Trophoblast cell (in vitro differentiated cells and primary cell): ENCODE results near the gene PRR23E.

Experiments used
- DNase-seq, 2 donors: peaks; one replicate each; pipeline ENCODE4 v3.0.0-alpha.2; 2016
- H2AFZ ChIP-seq: 2 replicates; pipeline ENCODE4 v1.6.1; 2013; ENCODE audit warnings: low read length, moderate library complexity, mild to moderate bottlenecking; ENCODE audit not compliant: insufficient read depth, poor library complexity
- H2AK5ac ChIP-seq: 2 replicates; pipeline ENCODE4 v1.6.1; 2013; ENCODE audit warnings: mild to moderate bottlenecking, low read length
- H2BK120ac ChIP-seq: 2 replicates; pipeline ENCODE4 v1.6.1; 2013; ENCODE audit warnings: low read length, mild to moderate bottlenecking, moderate library complexity; ENCODE audit not compliant: insufficient read depth, poor library complexity
- H2BK12ac ChIP-seq: 2 replicates; pipeline ENCODE4 v1.6.1; 2013; ENCODE audit warnings: mild to moderate bottlenecking, low read length, moderate library complexity
- H2BK5ac ChIP-seq: 2 replicates; pipeline ENCODE4 v1.6.1; 2013; ENCODE audit warnings: low read length, low read depth, moderate library complexity, mild to moderate bottlenecking; ENCODE audit not compliant: poor library complexity
- H3K14ac ChIP-seq: 2 replicates; pipeline ENCODE4 v1.6.1; 2013; ENCODE audit warnings: mild to moderate bottlenecking, low read length
- H3K18ac ChIP-seq: 2 replicates; pipeline ENCODE4 v1.6.1; 2013; ENCODE audit warnings: mild to moderate bottlenecking, low read length
- H3K23ac ChIP-seq: 2 replicates; pipeline ENCODE4 v1.6.1; 2013; ENCODE audit warnings: low read length
- H3K27ac ChIP-seq: 2 replicates; pipeline ENCODE4 v1.5.1; 2013; ENCODE audit warnings: low read depth, mild to moderate bottlenecking, inconsistent platforms, low read length, moderate library complexity
- H3K27me3 ChIP-seq: 2 replicates; pipeline ENCODE4 v1.6.1; 2013; ENCODE audit warnings: inconsistent platforms, mild to moderate bottlenecking, low read length, moderate library complexity; ENCODE audit not compliant: insufficient read depth
- H3K36me3 ChIP-seq, 2 experiments: 1 replicate in 1 of 2; 2 replicates in 1 of 2; pipeline ENCODE4 v1.6.1; 2013; ENCODE audit warnings: low read length in 2 of 2, mild to moderate bottlenecking in 2 of 2, moderate library complexity in 1 of 2; ENCODE audit not compliant: insufficient read depth in 2 of 2, control insufficient read depth in 1 of 2
- H3K4ac ChIP-seq: 2 replicates; pipeline ENCODE4 v1.6.1; 2013; ENCODE audit warnings: low read depth, mild to moderate bottlenecking, low read length, moderate library complexity
- H3K4me1 ChIP-seq, 2 experiments: 1 replicate in 1 of 2; 2 replicates in 1 of 2; pipeline ENCODE4 v1.6.1; 2013; ENCODE audit warnings: low read length in 2 of 2, mild to moderate bottlenecking in 2 of 2, moderate library complexity in 1 of 2; ENCODE audit not compliant: insufficient read depth in 2 of 2, control insufficient read depth in 1 of 2
- H3K4me2 ChIP-seq: 2 replicates; pipeline ENCODE4 v1.6.1; 2013; ENCODE audit warnings: inconsistent platforms, mild to moderate bottlenecking, low read length, moderate library complexity
- H3K4me3 ChIP-seq: 2 replicates; pipeline ENCODE4 v1.5.1; 2013; ENCODE audit warnings: mild to moderate bottlenecking, low read depth, low read length, inconsistent platforms
- H3K79me1 ChIP-seq: one replicate; pipeline ENCODE4 v1.6.1; 2013; ENCODE audit warnings: low read length
- H3K79me2 ChIP-seq: 2 replicates; pipeline ENCODE4 v1.6.1; 2013; ENCODE audit warnings: low read length, mild to moderate bottlenecking; ENCODE audit not compliant: control insufficient read depth, insufficient read depth, poor library complexity
- H3K9ac ChIP-seq: 2 replicates; pipeline ENCODE4 v1.6.1; 2013; ENCODE audit warnings: mild to moderate bottlenecking, low read length
- H3K9me3 ChIP-seq: 2 replicates; pipeline ENCODE4 v1.6.1; 2013; ENCODE audit warnings: low read depth, mild to moderate bottlenecking, control low read depth, inconsistent platforms, low read length; ENCODE audit not compliant: insufficient read depth
- H4K12ac ChIP-seq: 2 replicates; pipeline ENCODE4 v1.6.1; 2013; ENCODE audit warnings: low read depth, mild to moderate bottlenecking, low read length, moderate library complexity
- H4K8ac ChIP-seq: 2 replicates; pipeline ENCODE4 v1.6.1; 2013; ENCODE audit warnings: low read depth, mild to moderate bottlenecking, low read length, moderate library complexity
- H4K91ac ChIP-seq: one replicate; pipeline ENCODE4 v1.6.1; 2013; ENCODE audit warnings: low read depth, mild to moderate bottlenecking, low read length, moderate library complexity
- WGBS: extraction: QIAGEN DNeasy Blood & Tissue Kit; methylation state at CpG from one replicate; pipeline ENCODE4 v1.1.7; 2013; ENCODE audit warnings: missing lambda C conversion rate; ENCODE audit not compliant: insufficient read length, insufficient coverage; ENCODE audit errors: extremely low coverage; 5-methylcytosine and 5-hydroxymethylcytosine counted together

Gene PRR23E

GRCh38 chr3:127147291-127147885 lies 45.5 kb upstream of the PRR23E start:
- H4K91ac ChIP-seq = no peak overlapping the region
- WGBS = no CpG with 5 or more reads among the region's 8 CpGs
- no peaks in the 10 kb centered on the region for H3K79me1 ChIP-seq
- no peak overlapping the region for H3K18ac ChIP-seq
- no peak overlapping the region for H3K4me3 ChIP-seq
- no peak overlapping the region for H3K9ac ChIP-seq
- H3K4me2 ChIP-seq = no peak overlapping the region
- H3K79me2 ChIP-seq = no peaks in the 10 kb centered on the region
- H3K23ac ChIP-seq = no peak overlapping the region
- H2BK120ac ChIP-seq = no peak overlapping the region
- H3K27ac ChIP-seq = no peak overlapping the region
- H2AK5ac ChIP-seq = no peak overlapping the region
- no peaks in the 10 kb centered on the region for H3K27me3 ChIP-seq
- no peak overlapping the region for H4K8ac ChIP-seq
- peaks cover 9% of the 10 kb centered on the region for H3K9me3 ChIP-seq
- H3K14ac ChIP-seq = no peak overlapping the region
- H4K12ac ChIP-seq = no peak overlapping the region
- no peak for DNase-seq
- no peaks in the 10 kb centered on the region for H3K4me1 ChIP-seq
- H2BK5ac ChIP-seq = no peak overlapping the region
- H3K4ac ChIP-seq = no peak overlapping the region
- H2AFZ ChIP-seq = no peak overlapping the region
- no peaks in the 10 kb centered on the region for H3K36me3 ChIP-seq
- no peak overlapping the region for H2BK12ac ChIP-seq

- Histone ChIP-seq H3K4me1 (no peaks in the 10 kb centered on the region), H3K18ac (no peak overlapping the region), H3K4me2 (no peak overlapping the region), H3K14ac (no peak overlapping the region), H2AFZ (no peak overlapping the region), H3K27me3 (no peaks in the 10 kb centered on the region), H3K79me1 (no peaks in the 10 kb centered on the region), H2BK5ac (no peak overlapping the region), H3K4ac (no peak overlapping the region), H4K8ac (no peak overlapping the region), H3K9ac (no peak overlapping the region), H2BK12ac (no peak overlapping the region), H4K91ac (no peak overlapping the region), H3K36me3 (no peaks in the 10 kb centered on the region), H3K23ac (no peak overlapping the region), H3K79me2 (no peaks in the 10 kb centered on the region), H2AK5ac (no peak overlapping the region), H3K9me3 (peaks cover 12% of the 10 kb centered on the region), H3K27ac (no peak overlapping the region), H2BK120ac (no peak overlapping the region), H4K12ac (no peak overlapping the region), H3K4me3 (no peak overlapping the region)
- DNase-seq = no peak
- no CpG with 5 or more reads among the region's 6 CpGs for WGBS
Observed at GRCh38 chr3:127149621-127150310, 43.2 kb upstream of the PRR23E start.

- Histone ChIP-seq H3K4ac (no peak overlapping the region), H4K8ac (no peak overlapping the region), H3K79me1 (no peaks in the 10 kb centered on the region), H3K23ac (no peak overlapping the region), H3K4me1 (no peaks in the 10 kb centered on the region), H2BK12ac (no peak overlapping the region), H3K79me2 (no peaks in the 10 kb centered on the region), H3K9ac (no peak overlapping the region), H3K4me2 (no peak overlapping the region), H3K27me3 (no peaks in the 10 kb centered on the region), H2AK5ac (no peak overlapping the region), H2BK120ac (no peak overlapping the region), H3K9me3 (peaks cover 13% of the 10 kb centered on the region), H2BK5ac (no peak overlapping the region), H3K14ac (no peak overlapping the region), H4K12ac (no peak overlapping the region), H4K91ac (no peak overlapping the region), H2AFZ (no peak overlapping the region), H3K18ac (no peak overlapping the region), H3K27ac (no peak overlapping the region), H3K4me3 (no peak overlapping the region), H3K36me3 (no peaks in the 10 kb centered on the region)
- no peak for DNase-seq
- no CpG with 5 or more reads among the region's 15 CpGs for WGBS
Observed at GRCh38 chr3:127150513-127151250, 42.2 kb upstream of the PRR23E start.

- H3K4me1 ChIP-seq = no peaks in the 10 kb centered on the region
- no CpG with 5 or more reads among the region's 9 CpGs for WGBS
- H2BK5ac ChIP-seq = no peak overlapping the region
- no peaks in the 10 kb centered on the region for H3K36me3 ChIP-seq
- H3K79me1 ChIP-seq = no peaks in the 10 kb centered on the region
- no peaks in the 10 kb centered on the region for H3K27me3 ChIP-seq
- H2BK120ac ChIP-seq = no peak overlapping the region
- no peak overlapping the region for H3K4ac ChIP-seq
- no peak overlapping the region for H2AK5ac ChIP-seq
- H4K8ac ChIP-seq = no peak overlapping the region
- no peak overlapping the region for H3K23ac ChIP-seq
- H3K27ac ChIP-seq = no peak overlapping the region
- H3K14ac ChIP-seq = no peak overlapping the region
- no peaks in the 10 kb centered on the region for H3K79me2 ChIP-seq
- no peak for DNase-seq
- no peak overlapping the region for H2BK12ac ChIP-seq
- H3K9me3 ChIP-seq = peaks cover 14% of the 10 kb centered on the region
- no peak overlapping the region for H4K12ac ChIP-seq
- H4K91ac ChIP-seq = no peak overlapping the region
- H3K4me2 ChIP-seq = no peak overlapping the region
- no peak overlapping the region for H2AFZ ChIP-seq
- H3K4me3 ChIP-seq = no peak overlapping the region
- no peak overlapping the region for H3K9ac ChIP-seq
- no peak overlapping the region for H3K18ac ChIP-seq
Observed at GRCh38 chr3:127151251-127151564, 41.7 kb upstream of the PRR23E start.
